Measurements from ENCODE around the gene ASB8.
A peak's percentile ranks its signal among the peaks of the same experiment; 100 is the strongest.
"Not testable (repeated sequence)": the region's sequence is repeated elsewhere in the genome, so short reads cannot be mapped to it uniquely, and the experiment has no call there.

The ASB8 gene

DNA sequence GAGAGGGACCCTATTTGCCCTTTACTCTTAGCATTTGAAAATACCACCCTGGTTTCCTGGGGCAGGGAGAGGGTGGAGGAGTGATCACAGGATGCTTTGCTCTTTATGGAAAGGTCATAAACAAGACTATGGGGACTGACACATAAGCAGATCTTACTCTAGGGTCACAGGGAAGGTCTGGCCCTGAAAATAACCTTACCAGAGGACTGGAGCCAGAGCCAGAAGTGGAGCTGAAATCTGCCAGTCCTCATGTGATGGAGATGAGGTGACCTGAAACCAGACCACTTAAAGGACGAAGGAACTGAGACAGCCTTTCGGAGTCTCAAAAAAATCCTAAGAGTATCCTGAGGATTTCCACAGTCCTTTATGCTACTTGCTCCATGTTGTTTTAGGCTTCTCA is 25.8 kb downstream of the ASB8 start:
- no peak for DNase-seq

DNA sequence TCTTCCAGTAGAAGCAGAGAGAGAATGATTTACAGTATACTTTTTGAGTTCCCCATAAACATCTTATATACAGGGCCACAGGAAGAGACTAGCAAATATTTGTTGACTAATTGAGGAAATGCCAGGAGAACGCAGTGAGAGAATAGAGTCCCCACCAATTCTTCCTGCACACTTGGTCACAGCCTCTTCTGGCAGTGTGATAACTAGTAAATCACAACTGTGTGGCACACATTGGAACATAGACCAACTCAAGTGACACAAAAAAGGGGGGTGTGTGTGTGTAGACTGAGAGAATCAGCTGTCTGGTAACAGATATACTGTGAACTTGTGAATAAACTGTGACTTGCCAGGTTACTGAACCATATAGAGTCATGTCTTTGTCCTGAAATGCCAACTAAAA is 27.9 kb downstream of the ASB8 start:
- DNase-seq = no peak

DNA sequence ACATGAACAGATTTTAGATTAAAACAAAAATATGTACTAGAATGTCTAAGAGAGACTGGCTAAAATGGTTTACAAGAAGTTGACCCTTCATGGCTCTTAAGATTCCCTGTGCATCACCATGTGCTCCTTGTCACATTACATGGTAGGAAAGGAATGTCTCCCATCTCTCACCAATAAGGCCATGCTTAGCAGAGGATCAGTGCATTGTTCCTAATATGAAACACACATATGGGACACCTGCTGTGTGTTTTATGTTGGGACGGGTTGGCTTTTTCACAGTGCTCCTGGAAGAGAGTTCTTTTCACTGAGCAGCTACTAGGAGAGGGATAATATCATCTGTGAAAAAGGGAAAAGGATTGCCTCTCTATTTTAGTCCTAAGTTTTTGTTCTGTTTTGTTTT is 28.5 kb downstream of the ASB8 start:
- no peak for DNase-seq

DNA sequence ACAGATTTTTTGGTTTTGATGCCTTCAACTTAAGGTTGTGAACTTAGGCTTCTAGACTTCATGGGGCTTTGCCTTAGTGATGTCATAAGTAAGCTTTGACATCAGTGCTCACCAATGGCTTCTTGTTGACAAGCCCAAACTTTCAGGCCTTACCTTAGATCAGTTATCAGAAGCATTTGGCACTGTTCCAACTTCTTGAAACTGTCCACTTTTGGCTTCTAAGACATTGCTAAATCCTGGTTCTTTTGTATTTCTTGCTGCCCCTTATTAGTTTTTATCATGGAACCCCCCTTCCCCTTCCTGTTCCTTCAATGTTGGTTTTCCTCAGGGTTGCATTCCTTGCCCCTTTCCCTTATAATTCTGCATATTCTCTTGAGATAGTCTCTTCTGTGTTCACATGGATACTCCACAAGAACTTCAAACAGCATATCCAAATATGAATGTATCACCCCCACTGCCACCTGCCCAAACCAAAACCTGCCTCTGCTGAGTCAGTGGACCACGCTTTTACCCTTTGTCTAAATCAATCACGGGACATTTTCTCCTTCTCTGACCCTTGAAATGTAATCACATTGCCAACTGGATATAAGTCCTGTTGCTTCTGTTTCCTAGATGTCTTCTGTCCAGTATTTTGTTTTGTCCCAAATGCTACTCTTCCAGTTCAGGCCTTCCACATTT is 30.2 kb downstream of the ASB8 start:
- DNase-seq = no peak

DNA sequence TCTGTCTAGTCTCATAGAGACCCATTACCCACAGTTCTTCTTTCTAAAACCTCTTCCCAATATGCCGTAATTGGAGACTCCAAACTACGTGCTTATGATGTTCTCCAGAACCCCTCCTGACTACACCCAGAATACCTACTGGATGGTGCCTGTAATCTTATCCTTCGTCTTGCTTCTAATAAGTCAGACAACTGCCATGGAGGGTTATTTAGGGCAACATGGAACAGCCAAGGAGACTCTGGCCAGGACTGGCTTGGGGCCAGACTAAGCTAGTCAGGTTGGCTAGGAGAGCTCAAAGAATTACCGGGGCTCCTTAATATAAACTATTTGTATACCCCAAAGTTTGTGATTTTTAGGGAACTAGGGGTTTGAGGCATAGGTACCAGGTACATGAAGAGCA is 31.3 kb downstream of the ASB8 start:
- DNase-seq = no peak

DNA sequence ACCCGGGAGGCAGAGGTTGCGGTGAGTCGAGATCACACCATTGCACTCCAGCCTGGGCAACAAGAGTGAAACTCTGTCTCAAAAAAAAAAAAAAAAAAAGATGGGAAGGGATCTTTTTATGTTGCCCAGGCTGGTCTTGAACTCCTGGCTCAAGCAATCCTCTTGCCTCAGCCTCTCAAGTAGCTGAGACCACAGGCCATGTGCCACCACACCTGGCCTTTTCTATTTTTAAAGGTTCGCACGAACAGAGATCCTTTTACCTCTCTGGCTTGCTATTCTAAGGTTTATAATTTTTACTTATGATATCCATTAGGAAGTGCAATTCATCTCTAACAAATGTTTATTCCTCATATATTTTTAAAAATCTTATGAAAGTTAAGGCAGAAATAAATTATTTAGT is 31.8 kb downstream of the ASB8 start:
- DNase-seq = not testable (repeated sequence)

DNA sequence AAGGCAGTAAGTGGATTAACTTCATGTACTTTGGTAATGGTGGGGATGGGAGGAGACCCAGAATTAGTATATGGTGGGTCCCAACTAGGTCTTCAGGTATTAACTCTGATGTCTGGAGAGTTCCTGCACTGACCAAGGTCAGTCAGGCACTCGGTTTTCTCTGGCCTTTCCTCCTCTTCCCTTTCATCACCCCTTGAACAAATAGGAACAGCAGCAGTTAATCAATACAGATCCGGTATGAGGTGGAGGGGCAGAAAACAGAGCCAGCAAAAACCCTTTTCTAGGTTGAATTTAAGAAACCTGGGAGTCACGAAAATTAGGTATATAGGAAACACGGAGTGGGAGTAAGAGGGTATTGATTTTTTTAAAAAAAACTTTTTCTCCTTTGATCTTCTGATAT is 34.1 kb downstream of the ASB8 start:
- DNase-seq = no peak

DNA sequence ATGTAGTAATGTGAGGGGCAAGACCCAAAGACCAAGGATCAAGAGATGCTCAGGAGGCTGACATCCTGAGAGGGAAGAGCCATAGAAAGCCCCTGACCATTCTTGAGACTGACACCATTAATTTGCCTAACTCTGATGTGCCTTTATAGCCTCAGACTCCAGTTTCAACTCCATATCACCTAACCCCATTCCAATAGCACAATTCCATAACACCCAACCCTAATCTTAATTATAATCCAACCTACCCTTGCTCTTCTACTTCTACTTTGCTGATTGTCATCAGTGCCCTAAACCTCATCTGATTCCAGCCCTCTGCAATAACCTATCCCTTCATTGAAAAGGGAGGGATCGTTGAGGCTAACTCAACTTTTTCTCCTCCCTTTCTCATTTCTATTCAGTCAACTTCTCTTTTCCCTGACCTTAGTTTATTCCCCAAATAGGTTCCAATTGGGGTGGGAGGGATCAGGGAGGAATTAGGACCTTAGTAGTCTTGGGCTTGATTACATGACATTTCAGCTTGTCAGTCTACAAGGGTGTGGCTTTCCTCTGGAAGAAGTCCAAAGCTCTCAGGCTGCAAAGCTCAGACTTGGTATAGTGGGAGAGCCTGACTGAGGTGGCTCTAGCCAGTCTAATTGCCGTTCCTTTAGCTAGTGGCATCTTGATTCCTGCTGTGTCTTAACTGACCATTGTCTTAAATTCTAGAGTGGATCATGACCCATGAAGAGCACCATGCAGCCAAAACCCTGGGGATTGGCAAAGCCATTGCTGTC is 35.1 kb downstream of the ASB8 start:
- DNase-seq = no peak

DNA sequence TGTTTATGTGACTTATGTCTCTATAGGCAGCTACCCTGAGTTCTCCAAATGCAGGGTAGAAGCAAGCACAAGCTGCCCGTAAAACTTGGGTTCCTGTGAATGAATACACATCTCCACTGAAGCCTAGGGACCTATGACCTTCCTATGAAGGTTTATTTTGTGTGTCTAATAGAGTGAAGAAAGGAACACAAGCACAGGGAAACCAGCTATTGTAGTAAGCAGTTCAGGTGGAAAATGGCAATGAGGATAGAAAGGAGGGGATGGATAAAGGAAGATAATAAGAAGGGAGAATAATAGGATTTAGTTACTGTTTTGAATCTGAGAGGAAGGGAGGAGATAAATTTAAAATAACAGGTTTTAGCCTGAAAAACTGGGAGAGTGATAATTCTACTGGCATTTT is 35.8 kb downstream of the ASB8 start:
- DNase-seq = no peak

DNA sequence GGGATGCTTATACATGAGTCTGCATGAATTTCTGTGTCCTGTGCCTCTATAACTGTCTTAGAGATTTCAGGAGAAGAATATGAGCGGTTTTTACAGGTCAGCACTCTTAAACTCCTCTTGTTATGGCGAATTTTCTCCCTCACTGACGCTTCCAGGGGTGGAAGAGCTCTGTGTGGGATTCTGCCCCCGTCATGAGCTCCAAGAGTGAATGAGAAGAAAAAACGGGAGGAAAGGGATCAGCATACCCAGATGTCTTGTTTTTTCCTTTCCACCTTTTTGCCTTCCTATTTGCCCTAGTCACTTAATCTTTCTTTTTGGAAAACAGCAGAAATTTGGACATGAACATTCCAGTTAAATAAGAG is 37.5 kb downstream of the ASB8 start:
- no peak for DNase-seq

DNA sequence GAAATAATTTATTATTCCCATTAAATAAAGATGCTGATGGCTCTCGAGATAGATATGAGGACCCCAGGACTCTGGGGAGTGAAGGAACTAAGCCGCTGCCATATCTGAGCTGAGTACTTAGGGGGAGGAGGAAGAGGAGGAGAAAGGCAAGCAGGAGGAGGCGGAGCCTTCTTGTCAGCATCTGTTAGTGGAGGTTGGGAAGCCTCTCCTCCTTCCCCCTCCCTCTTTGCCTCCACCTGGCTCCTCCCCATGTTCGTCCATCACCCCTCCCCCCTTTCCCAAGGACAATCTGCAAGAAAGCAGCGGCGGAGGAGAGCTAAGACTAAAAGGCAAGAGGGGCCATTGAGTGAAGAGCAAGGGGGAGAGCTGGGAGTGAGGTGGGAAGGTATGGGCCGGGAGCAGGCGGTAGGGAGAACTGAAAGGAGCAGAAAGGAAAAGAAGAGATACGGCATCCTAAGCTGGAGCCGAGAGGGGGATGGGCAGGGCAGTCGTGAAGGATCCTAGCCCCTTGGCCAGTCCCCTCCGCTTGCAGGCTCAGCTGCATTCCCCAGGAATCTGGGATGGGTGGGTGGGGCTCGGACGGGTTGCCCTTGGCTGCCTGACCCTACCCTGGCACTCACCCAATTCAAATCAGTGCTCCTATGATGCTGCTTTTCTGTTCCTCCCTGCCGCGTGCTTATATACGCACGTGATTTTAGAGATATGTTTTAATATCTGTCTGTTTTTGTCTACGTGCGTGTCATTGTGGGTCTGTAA is 38.1 kb downstream of the ASB8 start, which contains the start of gene PFKM:
TSS of gene PFKM (plus strand) at position 287 of the 756 bp plus-strand sequence. CDS start 3,411 bp downstream, outside the sequence.
- peak; percentile 74 to 78 for DNase-seq

DNA sequence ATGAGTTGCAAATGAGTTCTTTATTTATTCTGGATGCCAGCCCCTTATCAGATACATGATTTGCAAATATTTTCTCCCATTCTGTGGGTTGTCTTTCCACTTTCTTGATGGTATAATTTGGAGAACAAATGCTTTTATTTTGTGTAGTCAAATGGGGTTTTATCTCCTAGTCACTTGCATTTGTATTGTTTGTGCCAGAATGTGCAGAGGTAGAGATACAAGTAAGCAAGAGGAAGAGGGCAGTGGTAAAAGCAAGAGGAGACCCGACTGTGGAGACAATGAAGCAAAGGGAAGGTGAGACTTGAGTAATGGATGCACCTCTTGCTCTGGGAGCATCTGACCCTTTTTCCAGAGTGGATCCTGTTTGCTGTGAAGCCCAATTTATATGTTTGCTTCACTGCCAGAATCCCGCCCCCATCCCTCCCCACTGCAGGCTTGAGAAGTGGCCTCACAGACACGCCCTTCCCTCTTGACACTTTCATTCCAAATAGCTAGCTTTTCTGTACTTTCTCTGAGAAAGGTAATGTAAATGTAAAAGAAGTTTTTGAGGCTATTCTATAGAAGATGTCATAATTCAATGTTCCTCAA is 38.9 kb downstream of the ASB8 start:
- no peak for DNase-seq

DNA sequence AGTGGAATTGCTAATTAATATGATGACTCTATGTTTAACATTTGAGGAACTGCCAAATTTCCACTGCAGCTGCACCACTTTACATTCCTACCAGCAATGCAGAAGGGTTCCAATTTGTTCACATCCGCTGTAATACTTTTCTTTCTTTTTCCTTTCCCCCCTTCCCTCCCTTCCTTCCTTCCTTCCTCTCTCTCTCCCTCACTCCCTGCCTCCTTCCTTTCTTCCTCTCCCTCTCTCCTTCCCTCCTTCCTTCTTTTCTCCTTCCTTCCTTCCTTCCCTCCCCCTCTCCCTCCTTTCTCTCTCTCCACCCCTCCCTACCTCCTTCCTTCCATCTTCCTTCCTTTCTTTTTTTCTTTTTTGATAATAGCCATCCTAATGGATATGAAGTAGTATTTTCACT is 41.4 kb downstream of the ASB8 start:
- DNase-seq = no peak

DNA sequence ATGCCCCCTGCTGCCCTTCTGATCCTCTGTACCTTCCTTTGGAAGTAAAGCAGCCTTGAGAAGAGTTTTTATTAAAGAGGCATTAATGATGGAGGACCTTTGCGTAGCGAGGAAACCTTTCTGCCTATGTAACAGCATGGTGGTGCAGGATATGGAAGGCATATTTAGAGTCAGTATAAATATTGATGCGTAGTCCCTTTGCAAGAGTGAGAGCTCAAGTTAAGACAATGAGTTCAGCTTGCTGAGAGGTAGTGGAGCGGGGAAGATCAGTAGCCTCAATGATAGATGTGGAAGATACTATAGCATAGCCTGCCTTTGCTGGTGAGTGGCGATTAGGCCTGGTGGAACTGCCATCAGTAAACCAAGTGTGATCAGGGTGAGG is 46.0 kb downstream of the ASB8 start:
- not testable (repeated sequence) for DNase-seq

DNA sequence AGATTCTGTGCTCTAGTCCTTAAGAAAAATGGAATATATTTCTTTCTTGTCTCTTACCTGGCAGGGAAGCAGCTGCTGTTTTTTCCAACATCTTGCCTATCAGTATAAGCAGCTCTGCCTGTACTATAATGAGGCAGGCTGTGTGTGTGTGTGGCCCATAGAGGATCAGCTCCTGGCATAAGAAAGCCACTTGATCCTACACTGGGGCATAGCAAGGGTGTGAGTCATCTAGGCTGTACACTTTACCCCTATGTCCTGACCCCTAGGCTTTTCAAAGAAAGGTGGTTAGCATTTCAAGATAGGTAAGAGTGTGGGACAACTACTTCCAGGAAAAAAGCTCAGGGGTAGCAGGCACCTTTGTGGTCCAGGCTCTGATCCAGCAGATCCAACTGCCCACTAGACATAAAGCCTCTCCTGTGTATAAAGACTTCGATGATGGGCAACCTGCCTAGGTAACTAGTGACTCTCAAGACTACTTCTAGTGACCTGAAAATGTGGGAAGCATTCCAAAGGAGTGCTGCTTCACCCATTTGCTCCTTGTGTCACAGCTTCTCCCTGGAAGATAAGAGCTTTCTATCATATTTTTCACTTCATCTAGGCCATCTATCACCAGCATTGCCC is 46.5 kb downstream of the ASB8 start:
- DNase-seq = no peak

DNA sequence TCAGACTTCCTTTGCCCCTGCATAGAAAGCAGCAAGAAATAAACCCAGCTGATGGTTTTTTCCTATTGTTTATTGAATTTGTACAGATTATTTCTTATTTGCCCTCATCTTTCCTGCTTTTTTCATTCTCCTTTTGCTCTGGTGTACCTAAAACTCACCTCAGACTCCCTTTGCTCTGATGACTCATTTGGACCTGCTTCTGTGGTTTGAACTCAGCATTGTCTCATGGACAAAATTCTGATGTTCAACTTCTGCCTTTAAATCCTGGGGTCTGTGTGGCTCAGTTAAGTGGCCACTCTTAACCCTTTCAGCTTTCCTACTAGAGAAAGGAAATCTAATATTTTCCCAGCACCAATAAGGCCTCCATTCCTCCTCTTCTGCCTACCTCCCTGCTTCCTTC is 47.9 kb downstream of the ASB8 start:
- no peak for DNase-seq

DNA sequence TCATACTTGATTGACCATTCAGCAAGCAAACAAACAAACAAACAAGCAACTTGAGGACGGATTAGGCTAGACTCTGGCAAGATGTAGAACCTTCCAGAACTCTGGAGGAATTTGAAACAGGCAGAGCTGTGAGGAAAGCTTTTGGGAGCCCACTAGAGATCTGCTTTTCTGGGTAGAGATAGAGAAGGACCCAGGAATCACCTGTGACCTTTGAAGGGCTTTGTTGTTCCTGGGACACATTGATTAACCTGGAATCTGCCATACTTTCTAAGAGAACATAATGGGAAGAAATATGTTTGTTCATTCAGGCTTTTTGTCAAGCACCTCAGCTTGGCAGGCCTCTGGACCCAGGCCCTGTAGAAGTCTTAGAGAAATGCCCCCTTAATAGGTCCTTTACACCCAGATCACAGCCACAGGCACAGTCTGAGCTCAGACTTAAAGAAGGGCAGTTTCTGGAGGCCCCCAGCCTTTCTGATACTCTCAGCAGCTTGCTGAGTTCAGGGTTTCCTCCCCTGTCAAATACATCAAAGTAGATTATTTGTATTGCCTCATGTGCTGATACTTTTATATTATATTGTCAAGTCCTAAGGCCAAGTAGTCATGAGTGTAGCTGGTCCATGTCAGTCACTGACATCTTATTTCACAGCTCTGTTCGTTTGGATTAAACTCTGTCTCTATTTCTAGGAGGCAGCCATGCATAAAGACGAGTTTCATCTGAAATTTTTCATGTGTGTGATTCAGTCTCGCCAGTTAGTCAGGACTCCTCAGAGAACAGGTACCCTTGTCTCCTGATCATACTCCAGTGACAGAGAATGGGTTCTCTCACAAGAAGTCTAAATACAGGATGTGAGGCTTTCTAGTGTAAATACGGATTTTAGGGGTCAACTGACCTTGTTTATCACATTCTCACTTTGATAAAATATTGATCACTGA is 50.4 kb downstream of the ASB8 start:
- no peak for DNase-seq

DNA sequence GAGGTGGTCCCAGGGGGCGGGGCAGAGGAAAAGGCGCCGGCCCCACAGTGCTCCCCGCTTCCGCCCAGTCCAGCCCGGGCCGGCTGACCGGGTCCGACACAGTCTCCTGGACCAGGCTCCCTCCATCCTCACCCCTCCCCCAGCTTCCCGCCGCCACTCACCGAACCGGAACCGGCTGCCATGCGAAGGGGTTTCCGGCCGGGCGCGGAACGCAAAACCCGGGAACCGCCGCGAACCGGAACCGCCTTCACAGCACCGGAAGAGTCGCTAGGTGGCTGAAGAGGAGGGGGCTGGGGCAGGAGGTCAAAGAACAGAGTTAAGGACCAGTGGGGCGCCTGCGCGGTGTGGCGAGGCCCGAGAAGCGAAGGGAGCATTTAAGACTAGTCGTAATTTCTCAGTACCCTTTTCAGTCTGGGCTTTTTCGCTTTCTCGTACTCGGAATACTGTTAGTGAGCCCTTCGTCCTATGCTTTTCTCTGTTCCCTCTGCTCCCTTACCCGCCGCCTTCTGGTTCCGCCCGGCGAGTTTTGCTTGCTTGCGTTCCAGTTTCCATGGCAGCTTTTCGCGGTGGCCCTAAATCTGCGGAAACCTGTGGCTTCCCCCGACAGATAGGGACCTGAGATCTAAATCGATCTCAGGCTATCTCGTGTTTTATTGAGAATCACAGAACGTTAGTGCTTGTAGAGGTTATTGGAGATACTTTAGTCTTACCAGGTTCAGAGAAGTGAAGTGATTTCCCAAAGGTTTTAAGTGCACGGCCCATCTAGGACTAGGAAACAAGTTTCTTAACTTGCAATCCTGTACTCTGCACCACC is 51.2 kb downstream of the ASB8 start, which contains the start of gene SENP1:
TSS of gene SENP1 (minus strand) at position 213 of the 814 bp plus-strand sequence. CDS start 4,607 bp downstream, outside the sequence.
- DNase-seq = peak; percentile 94

DNA sequence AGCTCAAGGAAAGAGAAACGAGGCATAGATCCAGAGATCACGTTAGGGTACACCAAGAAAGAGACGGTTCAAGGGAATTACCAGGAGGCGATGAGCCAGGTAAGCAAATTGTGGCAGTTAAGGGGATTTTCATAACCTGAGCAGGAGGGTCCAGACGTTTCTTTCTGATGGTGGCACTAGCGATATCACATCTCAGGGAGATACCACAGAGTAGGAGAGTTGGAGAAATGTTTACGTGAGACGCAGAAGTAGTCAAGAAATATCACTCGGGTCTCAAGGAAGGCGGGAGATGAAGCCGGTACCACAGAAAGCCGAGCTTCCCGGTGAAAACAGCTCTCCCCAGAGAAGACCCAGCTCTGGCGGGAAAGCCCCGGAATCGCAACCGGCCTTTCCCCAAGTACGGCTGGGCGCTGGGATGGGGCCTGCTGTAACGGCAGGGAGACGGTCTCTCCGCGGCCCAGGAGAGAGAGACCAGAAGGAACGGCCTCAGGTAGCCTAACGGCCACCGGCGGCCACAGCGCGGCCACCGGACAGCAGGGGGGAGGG is 51.9 kb downstream of the ASB8 start:
- DNase-seq = peak; percentile 53 to 55

DNA sequence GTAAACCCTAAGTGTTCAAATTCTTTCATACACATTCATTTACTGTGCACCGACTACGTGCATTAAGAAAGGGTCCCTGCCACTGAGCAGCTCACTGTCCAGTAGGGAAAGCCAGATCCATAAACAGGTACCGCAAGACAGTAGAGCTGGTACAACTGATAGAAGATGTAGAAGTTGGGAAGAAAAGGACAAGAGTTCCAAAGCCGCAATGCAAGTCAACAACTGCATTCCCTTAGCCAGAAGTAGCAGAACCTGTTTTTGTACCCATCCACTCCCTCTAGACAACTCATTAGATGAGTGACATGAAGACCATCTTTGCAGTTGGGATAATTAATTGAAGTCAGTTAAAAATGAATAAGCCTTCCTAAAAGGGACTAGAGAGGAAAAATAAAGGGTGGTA is 52.8 kb downstream of the ASB8 start:
- DNase-seq = no peak

Data from stimulated activated CD4-positive, alpha-beta T cell treated with anti-CD3 and anti-CD28 coated beads, Interleukin-2, amount 100 ng/mL, for 24 hours (primary cell).